CD4-positive, alpha-beta T cell (primary cell): ENCODE results near the gene SP6. TPM values are rescaled to one million over a fixed set of nuclear protein-coding genes. Genes with fewer than 3 reads are reported as not detected.

Experiments used
- ATAC-seq: fragments of 200-7000 bp; cut with Tn5 transposase; one replicate; pipeline ENCODE4 v1.10.0; 2022; ENCODE audit warnings: mild to moderate bottlenecking; ENCODE audit not compliant: poor library complexity
- CTCF ChIA-PET: fragments of 350-600 bp; sonication (Branson Sonifier 250); formaldehyde crosslinking; loops from one replicate; lab custom pipeline; 2021; ENCODE audit warnings: antibody characterized with exemption, inconsistent platforms; lab: Charles Lee
- POLR2A ChIA-PET: fragments of 350-600 bp; sonication (Branson Sonifier 250); formaldehyde crosslinking; loops from one replicate; lab custom pipeline; 2021; ENCODE audit warnings: antibody characterized with exemption, inconsistent platforms; lab: Charles Lee
- DNase-seq, 14 experiments: peaks; one replicate each; pipeline ENCODE4 v3.0.0-alpha.2; 2013 to 2020; ENCODE audit warnings: mixed read lengths in 2 of 14
- H3K27ac ChIP-seq, 2 donors: one replicate each; pipeline versions ENCODE4 v1.5.1 to v1.7.0; 2013; ENCODE audit warnings: low read length in 2 of 2, low read depth in 1 of 2, mild to moderate bottlenecking in 1 of 2
- H3K27me3 ChIP-seq, 2 experiments: 1 replicate in 1 of 2; 2 replicates in 1 of 2; pipeline versions ENCODE4 v1.6.1 to v1.7.0; 2013; ENCODE audit warnings: low read length in 2 of 2, control low read depth in 1 of 2, mild to moderate bottlenecking in 1 of 2, moderate library complexity in 1 of 2; ENCODE audit not compliant: insufficient read depth in 2 of 2, control insufficient read depth in 1 of 2
- H3K36me3 ChIP-seq: one replicate; pipeline ENCODE4 v1.6.1; 2013; ENCODE audit warnings: low read length, control low read depth; ENCODE audit not compliant: insufficient read depth
- H3K4me1 ChIP-seq: one replicate; pipeline ENCODE4 v1.6.1; 2013; ENCODE audit warnings: low read length, control low read depth; ENCODE audit not compliant: insufficient read depth
- H3K4me3 ChIP-seq: one replicate; pipeline ENCODE4 v1.5.1; 2013; ENCODE audit warnings: mild to moderate bottlenecking, low read length, moderate library complexity
- H3K9me3 ChIP-seq, 2 experiments: 1 replicate in 1 of 2; 2 replicates in 1 of 2; pipeline versions ENCODE4 v1.6.1 to v1.7.0; 2013; ENCODE audit warnings: low read length in 2 of 2, mild to moderate bottlenecking in 2 of 2, control low read depth in 1 of 2, moderate library complexity in 1 of 2; ENCODE audit not compliant: control insufficient read depth in 1 of 2, insufficient read depth in 1 of 2
- H3K27ac Mint-ChIP-seq: one replicate; pipeline ENCODE4 v1.8.0; 2020; ENCODE audit warnings: mixed read lengths
- H3K27me3 Mint-ChIP-seq: one replicate; pipeline ENCODE4 v1.8.0; 2021; ENCODE audit warnings: mixed read lengths
- H3K36me3 Mint-ChIP-seq: one replicate; pipeline ENCODE4 v1.8.0; 2021; ENCODE audit warnings: low read depth, mixed read lengths
- H3K4me1 Mint-ChIP-seq: one replicate; pipeline ENCODE4 v1.8.0; 2021; ENCODE audit warnings: low read depth, mixed read lengths
- H3K4me3 Mint-ChIP-seq: one replicate; pipeline ENCODE4 v1.8.0; 2020; ENCODE audit warnings: mild to moderate bottlenecking, mixed read lengths
- H3K9me3 Mint-ChIP-seq: one replicate; pipeline ENCODE4 v1.8.0; 2020; ENCODE audit warnings: mixed read lengths
- intact Hi-C, 2 experiments: fragments of 100-400 bp; cut with DNase I in 1 of 2; cut with micrococcal nuclease in 1 of 2; formaldehyde crosslinking; loops; one replicate each; pipeline versions ENCODE4 v1.15.1 to v1.9.0; 2023 to 2025; cut with DNase I, micrococcal nuclease
- total RNA-seq, 174 experiments: library from RNA in 2 of 174; stranded (reverse) in 2 of 174; gene quantifications; one replicate each; pipeline ENCODE4 v1.2.3 and lab custom pipeline; 2021 to 2026
- TF ChIP-seq, protein P1 (sequence below): fragments of 200-600 bp; IDR thresholded peaks from one replicate; pipeline ENCODE4 v1.8.0; 2022; ENCODE audit warnings: antibody characterized with exemption, mild to moderate bottlenecking

Gene SP6
- total RNA-seq, 2 experiments from 2014 or later = 0.17 to 0.27 TPM

DNA sequence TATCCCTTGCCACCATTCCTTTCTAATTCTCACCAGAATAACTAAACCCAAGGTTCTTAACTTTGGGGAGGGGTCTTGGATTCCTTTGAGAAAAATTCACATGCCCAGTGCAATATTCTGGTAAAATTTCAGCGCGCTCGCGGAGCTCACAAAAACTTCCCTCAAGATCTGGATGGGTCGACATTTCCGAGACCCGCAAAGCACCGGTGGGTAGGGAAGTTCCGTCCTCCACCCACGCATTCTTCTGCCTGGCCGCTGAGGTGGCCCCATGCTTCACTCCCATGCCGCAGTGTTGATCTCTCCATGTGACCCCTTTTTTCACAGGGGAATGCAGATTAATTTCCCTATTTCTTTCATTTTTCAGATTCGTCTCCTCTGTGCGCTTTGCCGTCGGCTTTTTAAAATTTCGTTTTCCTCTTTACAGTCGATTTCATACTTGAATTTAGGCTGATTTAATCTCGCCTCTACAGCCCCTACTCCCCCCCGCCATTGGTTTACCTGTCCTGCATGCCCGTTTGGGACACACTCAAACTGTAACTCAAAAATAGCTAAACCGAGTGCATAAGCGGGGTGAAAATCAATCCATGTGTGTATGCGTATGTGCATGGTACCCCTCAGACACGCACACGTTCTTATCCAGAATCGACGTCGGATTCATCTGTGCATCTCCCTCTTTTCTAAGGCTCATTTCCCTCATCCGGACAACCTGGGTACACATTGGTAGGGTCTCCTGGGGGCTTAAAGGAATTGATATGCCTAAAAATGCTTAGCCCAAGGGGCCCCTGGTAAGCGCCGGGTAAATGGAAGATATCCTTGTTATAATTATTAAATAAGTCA lies 1.4 kb upstream of the SP6 start:
- Mint-ChIP-seq H3K27ac (no peak overlapping the region), H3K36me3 (no peaks in the 10 kb centered on the region), H3K4me1 (peaks cover 17% of the 10 kb centered on the region), H3K4me3 (peak overlapping the region; percentile 55), H3K9me3 (no peaks in the 10 kb centered on the region), H3K27me3 (peaks cover 83% of the 10 kb centered on the region)
- no peak overlapping the region for H3K27ac ChIP-seq
- peaks cover 58 to 74% of the 10 kb centered on the region in 2 experiments for H3K27me3 ChIP-seq
- TF ChIP-seq, protein P1, sequence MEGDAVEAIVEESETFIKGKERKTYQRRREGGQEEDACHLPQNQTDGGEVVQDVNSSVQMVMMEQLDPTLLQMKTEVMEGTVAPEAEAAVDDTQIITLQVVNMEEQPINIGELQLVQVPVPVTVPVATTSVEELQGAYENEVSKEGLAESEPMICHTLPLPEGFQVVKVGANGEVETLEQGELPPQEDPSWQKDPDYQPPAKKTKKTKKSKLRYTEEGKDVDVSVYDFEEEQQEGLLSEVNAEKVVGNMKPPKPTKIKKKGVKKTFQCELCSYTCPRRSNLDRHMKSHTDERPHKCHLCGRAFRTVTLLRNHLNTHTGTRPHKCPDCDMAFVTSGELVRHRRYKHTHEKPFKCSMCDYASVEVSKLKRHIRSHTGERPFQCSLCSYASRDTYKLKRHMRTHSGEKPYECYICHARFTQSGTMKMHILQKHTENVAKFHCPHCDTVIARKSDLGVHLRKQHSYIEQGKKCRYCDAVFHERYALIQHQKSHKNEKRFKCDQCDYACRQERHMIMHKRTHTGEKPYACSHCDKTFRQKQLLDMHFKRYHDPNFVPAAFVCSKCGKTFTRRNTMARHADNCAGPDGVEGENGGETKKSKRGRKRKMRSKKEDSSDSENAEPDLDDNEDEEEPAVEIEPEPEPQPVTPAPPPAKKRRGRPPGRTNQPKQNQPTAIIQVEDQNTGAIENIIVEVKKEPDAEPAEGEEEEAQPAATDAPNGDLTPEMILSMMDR = no peak
- ATAC-seq (no peak), DNase-seq (peak in 1 of 14 experiments; percentile 27)
- ChIA-PET CTCF (interaction anchor here (1.2 to 2.8 kb wide), 4 partner anchors 9 to 119 kb away, joined by 3 to 11 read pairs (median 6); partner anchors contain the start of genes SCRN2 and TBX21), POLR2A (interaction anchor here (0.9 to 1.8 kb wide), 2 partner anchors 21 to 43 kb away, joined by 3 to 7 read pairs; partner anchors contain the start of genes LRRC46, MRPL10 and SP2)
- H3K36me3 ChIP-seq = no peaks in the 10 kb centered on the region
- no peak overlapping the region for H3K4me3 ChIP-seq
- peaks cover 0 to 13% of the 10 kb centered on the region in 2 experiments for H3K9me3 ChIP-seq
- H3K4me1 ChIP-seq = peaks cover 35% of the 10 kb centered on the region
- intact Hi-C loops = no loop called here

- Histone ChIP-seq H3K27me3 (peaks cover 63 to 79% of the 10 kb centered on the region in 2 experiments), H3K36me3 (no peaks in the 10 kb centered on the region), H3K9me3 (peaks cover 0 to 13% of the 10 kb centered on the region in 2 experiments), H3K27ac (no peak overlapping the region), H3K4me3 (no peak overlapping the region), H3K4me1 (peaks cover 41% of the 10 kb centered on the region)
- Mint-ChIP-seq H3K4me1 (peaks cover 23% of the 10 kb centered on the region), H3K27ac (no peak overlapping the region), H3K4me3 (peak overlapping the region; percentile 65), H3K9me3 (no peaks in the 10 kb centered on the region), H3K36me3 (no peaks in the 10 kb centered on the region), H3K27me3 (peaks cover 84% of the 10 kb centered on the region)
- CTCF ChIA-PET = interaction anchor here (1.2 to 2.8 kb wide), 4 partner anchors 9 to 119 kb away, joined by 3 to 11 read pairs (median 6); partner anchors contain the start of genes SCRN2 and TBX21
- no peak for ATAC-seq
- no peak for DNase-seq
- intact Hi-C loops = no loop called here
- POLR2A ChIA-PET = interaction anchor here (2.0 kb wide), 1 partner anchor 43 kb away, joined by 9 read pairs; the partner anchor contains the start of gene SP2
- TF ChIP-seq, protein P1 = no peak
These were observed 775 bp upstream of the SP6 start for GRCh38 chr17:47851764-47852112.

DNA sequence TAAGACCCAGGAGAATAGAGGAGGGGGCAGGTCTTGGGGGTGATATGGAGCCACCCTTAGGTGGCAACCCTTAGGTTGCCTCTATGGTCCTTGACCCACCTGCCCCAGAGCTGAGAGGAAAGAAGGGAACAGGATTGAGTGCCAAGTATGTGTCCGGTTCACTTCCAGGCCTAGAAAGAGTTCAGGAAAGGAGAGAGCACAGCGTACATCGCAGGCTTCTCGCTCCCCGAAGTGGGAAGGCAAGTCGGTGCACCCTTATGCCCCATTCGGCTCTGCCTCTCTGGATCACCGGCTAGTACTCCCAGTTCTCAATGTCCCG lies 631 bp downstream of the SP6 start:
- no peak for DNase-seq
- H3K9me3 Mint-ChIP-seq = no peaks in the 10 kb centered on the region
- H3K27ac Mint-ChIP-seq = no peak overlapping the region
- Histone ChIP-seq H3K27me3 (peaks cover 74 to 90% of the 10 kb centered on the region in 2 experiments), H3K36me3 (no peaks in the 10 kb centered on the region), H3K4me3 (no peak overlapping the region), H3K9me3 (peaks cover 0 to 13% of the 10 kb centered on the region in 2 experiments), H3K4me1 (peaks cover 46% of the 10 kb centered on the region), H3K27ac (no peak overlapping the region)
- TF ChIP-seq, protein P1 = no peak
- peak overlapping the region; percentile 45 for H3K4me3 Mint-ChIP-seq
- POLR2A ChIA-PET = interaction anchor here (1.1 to 2.0 kb wide), 3 partner anchors 9 to 45 kb away, joined by 4 to 9 read pairs (median 5); partner anchors contain the start of genes SCRN2 and SP2
- no peaks in the 10 kb centered on the region for H3K36me3 Mint-ChIP-seq
- intact Hi-C loops = no loop called here
- no peak for ATAC-seq
- peaks cover 24% of the 10 kb centered on the region for H3K4me1 Mint-ChIP-seq
- CTCF ChIA-PET = interaction anchor here (1.2 to 8.4 kb wide), 3 partner anchors 9 to 39 kb away, joined by 6 to 86 read pairs (median 6); partner anchors contain the start of gene SCRN2
- H3K27me3 Mint-ChIP-seq = peaks cover 87% of the 10 kb centered on the region
